Effector memory CD8-positive, alpha-beta T cell (primary cell): Measurements from ENCODE around the gene RPS16.
"Not testable (repeated sequence)": the region's sequence is repeated elsewhere in the genome, so short reads cannot be mapped to it uniquely, and the experiment has no call there.

Experiments used
- ATAC-seq: fragments of 150-1000 bp; cut with Tn5 transposase; replicated peaks from 2 replicates; pipeline ENCODE4 v1.10.0; 2021; ENCODE audit warnings: mild to moderate bottlenecking, moderate library complexity
- DNase-seq, 3 experiments: peaks; one replicate each; pipeline ENCODE4 v3.0.0; 2021
- H3K27ac Mint-ChIP-seq, 2 donors: one replicate each; pipeline ENCODE4 v1.8.0; 2022; ENCODE audit warnings: mild to moderate bottlenecking in 2 of 2, mixed read lengths in 2 of 2, moderate library complexity in 2 of 2
- H3K27me3 Mint-ChIP-seq, 2 donors: one replicate each; pipeline ENCODE4 v1.8.0; 2022; ENCODE audit warnings: mixed read lengths in 2 of 2
- H3K36me3 Mint-ChIP-seq: one replicate; pipeline ENCODE4 v1.8.0; 2022; ENCODE audit warnings: mild to moderate bottlenecking, moderate library complexity, mixed read lengths; ENCODE audit not compliant: insufficient read depth
- H3K4me1 Mint-ChIP-seq, 2 donors: one replicate each; pipeline ENCODE4 v1.8.0; 2022; ENCODE audit warnings: low read depth in 2 of 2, mixed read lengths in 2 of 2
- H3K4me3 Mint-ChIP-seq, 2 donors: one replicate each; pipeline ENCODE4 v1.8.0; 2022; ENCODE audit warnings: mild to moderate bottlenecking in 2 of 2, mixed read lengths in 2 of 2, moderate library complexity in 2 of 2
- H3K9me3 Mint-ChIP-seq, 2 donors: one replicate each; pipeline ENCODE4 v1.8.0; 2022; ENCODE audit warnings: mixed read lengths in 2 of 2

RPS16 gene

DNA sequence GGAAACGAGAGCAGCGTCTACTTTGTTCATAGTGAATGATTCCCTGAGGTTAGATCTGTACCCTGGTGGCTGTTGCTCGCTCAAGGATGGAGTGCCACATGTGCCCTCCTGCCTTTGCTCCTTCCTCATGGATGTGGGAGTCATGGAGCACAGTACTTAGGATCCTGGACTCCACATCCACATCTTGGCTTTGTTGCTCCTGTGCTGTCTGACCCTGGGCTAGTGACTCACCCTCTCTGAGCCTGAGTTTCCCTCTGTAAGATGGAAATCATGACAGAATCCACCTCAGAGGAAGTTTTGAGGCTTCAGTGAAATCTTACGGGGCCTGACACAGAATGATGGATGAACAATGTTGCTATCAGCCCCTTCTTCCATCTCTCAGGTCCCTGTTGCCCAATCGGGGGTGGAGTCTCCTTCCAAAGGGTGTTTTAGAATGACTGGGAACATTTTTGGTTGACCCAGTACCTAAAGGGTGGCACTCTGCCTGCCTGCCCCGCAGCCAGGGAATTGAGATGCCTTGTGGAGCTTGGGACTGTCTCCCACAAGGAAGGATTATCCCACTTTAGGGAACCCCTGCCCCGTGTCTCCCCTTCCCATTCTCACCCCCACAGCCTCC, 35.1 kb upstream of the RPS16 start:
- Mint-ChIP-seq H3K4me3 (no peak overlapping the region), H3K36me3 (peaks cover 93% of the 10 kb centered on the region), H3K27me3 (no peaks in the 10 kb centered on the region), H3K9me3 (no peaks in the 10 kb centered on the region), H3K27ac (peak overlapping the region in 1 of 2 donors; percentile 92), H3K4me1 (peaks cover 11 to 21% of the 10 kb centered on the region in 2 donors)
- ATAC-seq (no peak), DNase-seq (no peak)

DNA sequence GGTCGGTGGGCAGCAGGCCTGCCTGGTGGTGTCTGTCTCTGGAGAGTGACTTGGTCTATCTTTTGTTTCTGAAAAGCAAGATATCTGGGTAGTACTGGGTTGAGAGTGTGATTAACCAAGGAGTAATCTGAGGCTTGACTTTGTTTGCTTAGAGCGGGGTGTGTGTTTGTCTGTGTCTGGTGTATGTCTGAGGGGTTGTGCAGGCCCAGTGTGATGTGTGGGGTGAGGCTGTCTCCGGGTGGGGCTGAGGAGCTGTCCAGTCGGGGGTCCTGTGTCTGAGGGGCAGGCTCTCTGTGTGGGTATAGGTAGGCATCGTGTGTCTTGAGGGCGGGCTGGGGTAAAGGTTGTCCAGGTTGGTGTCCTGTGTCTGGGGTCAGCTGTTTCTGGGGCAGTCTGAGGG, 33.8 kb upstream of the RPS16 start:
- H3K36me3 Mint-ChIP-seq, result peaks cover 93% of the 10 kb centered on the region
- ATAC-seq, result no peak
- H3K27ac Mint-ChIP-seq, result peak overlapping the region; percentile 56 to 79

DNA sequence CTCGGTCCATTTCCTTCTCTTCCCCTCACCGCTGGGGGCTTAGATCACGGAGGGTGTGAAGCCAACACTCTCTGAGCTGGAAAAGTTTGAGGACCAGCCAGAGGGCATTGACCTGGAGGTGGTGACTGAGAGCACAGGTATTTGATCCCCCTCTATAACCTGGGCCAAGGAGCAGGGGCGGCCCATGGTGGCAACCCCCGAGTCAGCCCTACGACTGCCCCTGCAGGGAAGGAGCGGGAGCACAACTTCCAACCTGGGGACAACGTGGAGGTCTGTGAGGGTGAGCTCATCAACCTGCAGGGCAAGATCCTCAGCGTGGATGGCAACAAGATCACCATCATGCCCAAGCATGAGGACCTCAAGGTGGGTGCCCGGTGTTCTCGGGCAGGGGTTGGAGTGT, 33.3 kb upstream of the RPS16 start:
- Mint-ChIP-seq H3K4me3 (no peak overlapping the region), H3K27me3 (no peaks in the 10 kb centered on the region), H3K4me1 (peaks cover 10 to 19% of the 10 kb centered on the region in 2 donors), H3K27ac (peak overlapping the region; percentile 56 to 79), H3K9me3 (no peaks in the 10 kb centered on the region), H3K36me3 (peaks cover 93% of the 10 kb centered on the region)
- ATAC-seq, result no peak
- no peak for DNase-seq

More for the DNA sequence above, 33.8 kb upstream of the RPS16 start:
- Mint-ChIP-seq H3K27me3 (no peaks in the 10 kb centered on the region), H3K4me1 (peaks cover 11 to 21% of the 10 kb centered on the region in 2 donors), H3K4me3 (no peak overlapping the region), H3K9me3 (no peaks in the 10 kb centered on the region)
- DNase-seq, result no peak

DNA sequence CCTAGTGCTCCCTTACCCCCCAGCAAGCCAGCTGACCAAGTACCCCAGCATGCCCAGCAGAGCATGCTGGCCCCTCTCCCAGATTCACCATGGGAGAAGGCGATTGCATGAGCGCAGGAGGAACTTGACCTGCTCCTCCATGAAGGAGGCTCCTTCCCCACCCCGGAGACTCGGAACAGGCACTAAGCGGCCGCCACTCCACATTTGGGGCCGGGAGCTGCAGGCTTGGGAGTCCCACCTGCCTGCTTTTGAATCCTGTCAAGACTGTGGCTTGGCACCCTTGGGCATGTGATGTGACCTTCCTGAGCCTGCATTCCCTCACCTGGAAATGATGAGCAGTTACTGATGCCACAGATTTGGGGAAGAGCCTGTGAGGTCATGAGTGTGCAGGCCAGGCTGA, 32.2 kb upstream of the RPS16 start:
- Mint-ChIP-seq H3K27me3 (no peaks in the 10 kb centered on the region), H3K9me3 (no peaks in the 10 kb centered on the region), H3K4me3 (no peak overlapping the region), H3K27ac (peak overlapping the region; percentile 29 to 71), H3K4me1 (peaks cover 9 to 16% of the 10 kb centered on the region in 2 donors), H3K36me3 (peaks cover 95% of the 10 kb centered on the region)
- no peak for ATAC-seq
- no peak for DNase-seq

DNA sequence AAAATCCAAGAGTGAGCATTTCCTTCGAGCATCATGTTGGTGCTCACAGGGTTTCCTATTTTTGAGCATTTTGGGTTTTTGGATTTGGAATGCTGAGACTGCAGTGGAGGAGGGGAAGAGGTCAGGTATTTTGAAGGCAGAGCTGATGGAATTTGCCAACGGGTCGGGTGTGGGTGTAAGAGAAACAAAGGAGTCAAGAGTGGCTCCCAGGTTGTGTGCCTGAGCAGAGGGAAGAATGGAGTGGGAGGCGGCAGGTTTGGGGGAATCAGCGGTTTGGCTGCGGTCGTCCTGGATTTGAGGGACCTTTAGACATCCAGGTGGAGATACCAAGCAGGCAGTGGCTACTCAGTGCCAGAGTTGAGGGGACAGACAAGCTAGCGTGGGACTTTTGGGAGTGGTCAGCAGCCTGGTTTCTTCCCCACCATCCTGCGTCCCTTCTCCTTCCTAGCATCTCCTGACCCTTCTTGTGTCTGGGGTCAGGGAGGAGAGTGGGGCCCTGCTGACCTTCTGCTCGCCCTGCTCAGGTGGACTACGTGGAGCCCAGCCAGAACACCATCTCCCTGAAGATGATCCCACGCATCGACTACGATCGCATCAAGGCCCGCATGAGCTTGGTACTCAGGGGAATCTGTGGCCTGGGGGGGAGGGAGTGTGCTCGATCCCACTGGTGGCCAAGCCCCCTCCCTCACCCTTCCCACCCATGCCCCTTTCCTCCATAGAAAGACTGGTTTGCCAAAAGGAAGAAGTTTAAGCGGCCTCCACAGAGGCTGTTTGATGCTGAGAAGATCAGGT, 30.4 kb upstream of the RPS16 start:
- ATAC-seq, result no peak
- peak overlapping the region in 1 of 2 donors; percentile 3 for H3K27ac Mint-ChIP-seq
- no peak for DNase-seq
- peaks cover 5 to 13% of the 10 kb centered on the region in 2 donors for H3K4me1 Mint-ChIP-seq
- H3K27me3 Mint-ChIP-seq, result no peaks in the 10 kb centered on the region
- no peak overlapping the region for H3K4me3 Mint-ChIP-seq
- no peaks in the 10 kb centered on the region for H3K9me3 Mint-ChIP-seq
- H3K36me3 Mint-ChIP-seq, result peaks cover 99% of the 10 kb centered on the region

DNA sequence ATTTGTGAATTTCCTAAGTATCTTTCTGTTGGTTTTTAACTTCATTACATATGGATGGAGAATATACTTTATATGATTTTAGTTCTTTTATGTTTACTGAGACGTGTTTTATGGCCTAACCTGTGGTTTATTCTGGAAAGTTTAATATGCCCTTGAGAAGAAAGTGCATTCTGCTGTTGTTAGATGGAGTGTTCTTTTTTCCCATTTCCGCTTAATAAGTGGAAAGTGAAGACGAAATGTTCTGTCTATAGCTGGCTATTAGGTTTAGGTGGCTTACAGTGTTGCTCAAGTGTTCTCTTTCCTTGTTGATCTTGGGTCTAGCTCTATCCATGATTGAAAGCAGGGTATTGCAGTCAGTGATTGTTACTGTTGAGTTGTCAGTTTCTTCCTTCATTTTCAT, 27.7 kb upstream of the RPS16 start:
- DNase-seq (no peak), ATAC-seq (no peak)
- Mint-ChIP-seq H3K27me3 (no peaks in the 10 kb centered on the region), H3K36me3 (peaks cover 96% of the 10 kb centered on the region), H3K9me3 (no peaks in the 10 kb centered on the region), H3K27ac (no peak overlapping the region), H3K4me1 (peaks cover 3 to 21% of the 10 kb centered on the region in 2 donors), H3K4me3 (no peak overlapping the region)

DNA sequence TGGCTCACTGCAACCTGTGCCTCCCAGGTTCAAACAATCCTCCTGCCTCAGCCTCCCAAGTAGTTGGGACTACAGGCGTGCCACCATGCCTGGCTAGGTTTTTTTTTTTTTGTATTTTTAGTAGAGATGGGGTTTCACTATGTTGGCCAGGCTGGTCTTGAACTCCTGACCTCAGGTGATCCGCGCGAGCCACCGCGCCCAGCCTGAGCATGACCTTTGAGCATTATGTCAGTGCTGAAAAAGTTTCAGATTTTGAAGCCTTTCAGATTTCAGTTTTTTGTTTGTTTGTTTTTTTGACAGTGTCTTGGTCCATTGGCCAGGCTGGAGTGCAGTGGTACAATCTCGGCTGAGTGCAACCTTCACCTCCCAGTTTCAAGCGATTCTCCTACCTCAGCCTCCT, 15.5 kb upstream of the RPS16 start:
- Mint-ChIP-seq H3K36me3 (peaks cover 62% of the 10 kb centered on the region), H3K4me1 (peaks cover 57 to 68% of the 10 kb centered on the region in 2 donors), H3K27ac (peak overlapping the region in 1 of 2 donors; percentile 78)
- DNase-seq, H3K9me3 Mint-ChIP-seq, H3K4me3 Mint-ChIP-seq, ATAC-seq, H3K27me3 Mint-ChIP-seq: not testable (repeated sequence)

DNA sequence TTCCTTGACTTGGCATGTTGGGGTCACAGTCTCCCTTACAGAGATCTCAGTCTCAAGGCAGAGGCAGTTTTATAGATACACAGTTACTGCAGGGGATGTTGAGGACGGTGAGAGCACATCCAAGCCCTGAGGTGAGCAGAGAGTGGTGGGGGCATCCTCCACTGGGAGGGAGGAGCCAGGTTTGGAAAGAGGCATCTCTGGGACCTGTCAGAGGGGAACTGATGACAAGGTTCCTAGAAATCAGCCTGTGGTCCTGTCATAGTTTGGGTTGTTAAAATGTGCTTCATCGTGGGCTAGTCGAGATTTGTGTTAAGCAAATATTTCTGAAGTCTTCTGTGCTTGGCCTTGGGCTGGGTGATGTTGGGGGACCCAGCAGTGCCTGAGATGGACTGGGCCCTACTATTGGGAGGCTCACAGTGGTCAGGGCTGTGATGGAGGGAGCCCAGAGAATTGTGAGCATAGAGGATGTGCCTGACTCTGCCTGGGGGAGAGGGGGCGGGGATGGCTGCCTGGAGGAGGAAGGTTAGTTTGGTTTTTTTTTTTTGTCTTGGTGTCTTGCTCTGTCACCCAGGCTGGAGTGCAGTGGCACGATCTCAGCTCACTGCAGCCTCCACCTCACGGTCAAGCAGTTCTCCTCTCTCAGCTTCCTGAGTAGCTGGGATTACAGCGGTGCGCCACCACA, 13.5 kb upstream of the RPS16 start:
- no peak for ATAC-seq
- peaks cover 64 to 74% of the 10 kb centered on the region in 2 donors for H3K4me1 Mint-ChIP-seq
- DNase-seq, result no peak
- peaks cover 59% of the 10 kb centered on the region for H3K36me3 Mint-ChIP-seq
- peak overlapping the region; percentile 97 to 100 for H3K27ac Mint-ChIP-seq
- H3K27me3 Mint-ChIP-seq, result no peaks in the 10 kb centered on the region
- H3K4me3 Mint-ChIP-seq, result peak overlapping the region; percentile 91 to 97
- H3K9me3 Mint-ChIP-seq, result no peaks in the 10 kb centered on the region

DNA sequence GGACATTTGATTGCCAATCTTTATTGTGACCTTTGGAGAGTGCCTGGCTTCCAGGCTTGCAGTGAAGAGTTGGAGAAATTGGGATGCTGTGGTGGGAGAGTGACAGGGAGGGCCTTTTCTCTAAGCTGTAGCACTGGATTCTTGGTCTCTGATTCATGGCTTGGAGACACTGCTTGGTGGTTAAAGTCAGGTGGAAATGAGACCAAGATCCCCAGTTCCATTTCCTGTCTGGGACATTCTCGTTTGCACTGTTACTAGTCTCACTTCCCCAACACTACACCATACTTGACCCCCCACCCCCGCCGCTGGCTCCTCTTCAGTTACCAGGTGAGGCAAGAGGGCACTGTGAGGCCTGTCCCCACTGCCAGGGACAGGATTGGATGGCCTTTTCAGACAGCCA, 12.5 kb upstream of the RPS16 start:
- H3K4me3 Mint-ChIP-seq, result peak overlapping the region; percentile 91 to 97
- ATAC-seq, result no peak
- DNase-seq, result no peak

DNA sequence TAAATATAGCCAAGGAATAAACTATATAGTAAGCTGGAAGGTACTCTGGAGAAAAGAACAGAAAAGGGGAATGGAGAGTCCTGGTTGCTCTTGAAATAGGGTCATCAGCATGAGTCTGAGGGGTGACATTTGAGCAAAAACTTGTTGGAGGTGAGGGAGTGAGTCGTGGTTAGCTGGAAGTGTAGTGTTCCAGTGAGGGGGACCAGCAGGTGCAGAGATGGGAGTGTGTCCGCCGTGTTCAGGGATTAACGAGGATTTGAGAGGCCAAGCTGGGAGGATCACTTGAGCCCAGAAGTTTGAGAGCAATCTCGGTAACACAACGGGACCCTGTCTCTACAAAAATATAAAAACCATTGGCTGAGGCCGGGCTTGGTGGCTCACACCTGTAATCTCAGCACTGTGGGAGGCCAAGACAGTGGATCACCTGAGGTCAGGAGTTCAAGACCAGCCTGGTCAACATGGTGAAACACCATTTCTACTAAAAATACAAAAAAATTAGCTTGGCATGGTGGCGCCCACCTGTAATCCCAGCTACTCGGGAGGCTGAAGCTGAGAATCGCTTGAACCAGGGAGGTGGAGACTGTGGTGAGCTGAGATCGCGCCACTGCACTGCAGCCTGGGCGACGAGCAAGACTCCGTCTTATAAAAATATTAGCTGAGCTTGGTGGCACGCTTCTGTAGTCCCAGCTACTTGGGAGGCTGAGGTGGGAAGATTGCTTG, 10.8 kb upstream of the RPS16 start:
- no peak for DNase-seq
- H3K36me3 Mint-ChIP-seq, result peaks cover 42% of the 10 kb centered on the region
- H3K4me3 Mint-ChIP-seq, result peak overlapping the region; percentile 91 to 97
- H3K9me3 Mint-ChIP-seq, result no peaks in the 10 kb centered on the region
- no peaks in the 10 kb centered on the region for H3K27me3 Mint-ChIP-seq
- H3K4me1 Mint-ChIP-seq, result peaks cover 51 to 58% of the 10 kb centered on the region in 2 donors
- ATAC-seq, result no peak
- H3K27ac Mint-ChIP-seq, result peak overlapping the region; percentile 97 to 100

More for the DNA sequence above, 12.5 kb upstream of the RPS16 start:
- peaks cover 53% of the 10 kb centered on the region for H3K36me3 Mint-ChIP-seq
- no peaks in the 10 kb centered on the region for H3K9me3 Mint-ChIP-seq
- H3K27ac Mint-ChIP-seq, result peak overlapping the region; percentile 97 to 100
- no peaks in the 10 kb centered on the region for H3K27me3 Mint-ChIP-seq
- H3K4me1 Mint-ChIP-seq, result peaks cover 64 to 73% of the 10 kb centered on the region in 2 donors

DNA sequence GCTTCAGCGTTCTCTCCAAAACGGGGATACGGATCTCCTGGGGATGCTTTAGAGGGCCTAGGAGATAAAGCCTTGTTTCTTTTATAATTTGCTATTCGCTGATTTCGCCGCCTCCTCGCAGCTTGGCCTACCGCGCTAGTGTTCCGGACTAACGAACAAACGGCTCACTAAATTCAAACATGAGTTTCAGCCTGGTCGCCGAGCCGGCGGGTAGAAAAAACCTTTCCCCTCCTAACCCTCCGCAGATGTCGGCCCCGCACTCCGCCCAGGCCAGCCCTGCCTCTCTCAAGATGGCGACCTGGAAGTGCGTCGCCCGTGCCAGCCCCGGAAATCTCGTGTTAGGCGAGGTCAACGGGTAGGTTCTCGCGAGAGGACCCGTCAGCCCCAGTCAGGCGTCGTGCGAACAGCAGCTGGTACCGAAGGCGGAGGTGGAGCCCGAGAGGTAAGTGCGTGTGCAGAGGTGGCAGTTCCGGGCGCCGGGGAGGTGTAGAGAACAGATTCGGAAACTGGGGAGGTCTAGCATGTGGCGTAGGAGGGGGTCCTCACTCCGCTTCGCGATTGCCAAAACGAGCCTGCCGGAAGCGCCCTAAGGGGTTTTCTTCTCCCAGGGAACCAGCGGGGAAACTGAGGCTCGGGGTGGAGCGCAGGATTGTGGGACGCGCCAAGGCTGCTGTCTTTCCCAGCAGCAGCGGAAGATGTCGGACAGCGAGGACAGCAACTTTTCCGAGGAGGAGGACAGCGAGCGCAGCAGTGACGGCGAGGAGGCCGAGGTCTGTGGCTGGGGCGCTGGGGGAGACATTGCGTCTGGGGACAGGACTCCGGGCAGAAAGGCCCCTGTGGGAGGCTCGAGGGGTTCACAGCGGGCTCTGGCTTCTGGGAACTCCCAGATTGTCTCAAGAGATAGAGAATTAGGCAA, 9.7 kb upstream of the RPS16 start, which contains the start of gene SUPT5H:
SUPT5H (plus strand) TSS at position 387 of the 916 bp plus-strand sequence; CDS start at position 696, 309 bp downstream.
- DNase-seq (peak; percentile 96 to 97 (median 97)), ATAC-seq (peak; percentile 95)
- peak within 1 kb of the TSS; percentile 91 to 97 for H3K4me3 Mint-ChIP-seq
- H3K27ac Mint-ChIP-seq, result peak within 1 kb of the TSS; percentile 97 to 100
- H3K4me1 Mint-ChIP-seq, result peaks cover 46 to 51% of the 10 kb centered on the region in 2 donors
- no peaks in the 10 kb centered on the region for H3K27me3 Mint-ChIP-seq
- H3K9me3 Mint-ChIP-seq, result no peaks in the 10 kb centered on the region
- peaks cover 42% of the 10 kb centered on the region for H3K36me3 Mint-ChIP-seq

DNA sequence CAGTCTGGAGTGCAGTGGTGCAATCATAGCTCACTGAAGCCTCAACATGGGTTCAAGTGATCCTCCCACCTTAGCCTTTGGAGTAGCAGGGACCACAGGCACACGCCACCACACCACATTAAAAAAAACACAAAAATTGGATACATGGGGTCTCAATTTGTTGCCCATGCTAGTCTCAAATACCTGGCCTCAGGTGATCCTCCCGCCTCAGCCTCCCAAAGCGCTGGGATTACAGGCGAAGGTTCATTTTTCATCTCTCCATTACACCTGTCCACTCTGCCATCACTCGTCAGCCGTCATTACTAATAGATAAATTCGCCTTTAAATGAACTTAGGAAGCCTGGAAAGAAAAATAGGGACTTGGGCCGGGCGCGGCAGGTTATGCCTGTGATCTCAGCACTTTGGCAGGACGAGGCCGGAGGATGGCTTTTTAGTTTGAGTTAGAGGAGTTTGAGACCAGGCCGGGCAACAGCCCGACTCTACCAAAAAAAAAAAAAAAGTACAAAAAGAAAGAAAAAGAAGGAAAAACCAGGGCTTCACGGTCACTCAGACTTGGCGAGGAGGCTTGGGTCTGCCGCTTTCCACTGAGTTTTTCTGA, 8.9 kb upstream of the RPS16 start:
- ATAC-seq, result no peak

More for the DNA sequence above, 8.9 kb upstream of the RPS16 start:
- Mint-ChIP-seq H3K36me3 (peaks cover 36% of the 10 kb centered on the region), H3K4me1 (peaks cover 40 to 45% of the 10 kb centered on the region in 2 donors), H3K27me3 (no peaks in the 10 kb centered on the region), H3K9me3 (no peaks in the 10 kb centered on the region), H3K27ac (peak overlapping the region; percentile 97 to 100), H3K4me3 (peak overlapping the region; percentile 91 to 97)
- DNase-seq, result no peak
